WTC11 (cell line): ENCODE results near the gene CD1D. TPM values are rescaled to one million over a fixed set of nuclear protein-coding genes. Genes with fewer than 3 reads are reported as not detected.

Source experiments
- ATAC-seq: fragments of 200-7000 bp; cut with Tn5 transposase; 2 replicates; pipeline ENCODE4 v1.10.0; 2021; ENCODE audit warnings: mild to moderate bottlenecking, moderate library complexity
- CTCF ChIA-PET: fragments of 300-600 bp; sonication (Branson Sonifier 250); formaldehyde crosslinking; loops from one replicate; lab custom pipeline; 2021; ENCODE audit warnings: antibody characterized with exemption; lab: Charles Lee
- POLR2A ChIA-PET: fragments of 350-600 bp; sonication (Branson Sonifier 250); formaldehyde crosslinking; loops from one replicate; lab custom pipeline; 2021; ENCODE audit warnings: antibody characterized with exemption; lab: Charles Lee
- DNase-seq: peaks from one replicate; pipeline ENCODE4 v3.0.0; 2021; ENCODE audit warnings: low spot score
- H3K27ac Mint-ChIP-seq: 2 replicates; pipeline ENCODE4 v1.8.0; 2021; ENCODE audit warnings: mixed read lengths
- H3K27me3 Mint-ChIP-seq: 2 replicates; pipeline ENCODE4 v1.8.0; 2021; ENCODE audit warnings: low read depth, mild to moderate bottlenecking, moderate library complexity, mixed read lengths
- H3K36me3 Mint-ChIP-seq: 2 replicates; pipeline ENCODE4 v1.8.0; 2021; ENCODE audit warnings: mixed read lengths
- H3K4me1 Mint-ChIP-seq: 2 replicates; pipeline ENCODE4 v1.8.0; 2022; ENCODE audit warnings: mixed read lengths
- H3K4me3 Mint-ChIP-seq: 2 replicates; pipeline ENCODE4 v1.8.0; 2021; ENCODE audit warnings: mild to moderate bottlenecking, moderate library complexity, mixed read lengths
- H3K9me3 Mint-ChIP-seq: 2 replicates; pipeline ENCODE4 v1.8.0; 2021; ENCODE audit warnings: mixed read lengths
- CBFB ChIP-seq: sonication (generic); formaldehyde crosslinking; IDR thresholded peaks from 2 replicates; pipeline ENCODE4 v1.8.1; 2022; ENCODE audit warnings: mild to moderate bottlenecking, low read depth, missing genetic modification reagents
- CREB1 ChIP-seq: sonication (generic); formaldehyde crosslinking; IDR thresholded peaks from 2 replicates; pipeline ENCODE4 v1.8.0; 2023; ENCODE audit warnings: mild to moderate bottlenecking, missing genetic modification reagents
- ETV6 ChIP-seq: sonication (generic); formaldehyde crosslinking; IDR thresholded peaks from 2 replicates; pipeline ENCODE4 v1.8.1; 2022; ENCODE audit warnings: mild to moderate bottlenecking, missing genetic modification reagents
- FOXK1 ChIP-seq: sonication (generic); formaldehyde crosslinking; IDR thresholded peaks from 2 replicates; pipeline ENCODE4 v1.8.0; 2022; ENCODE audit warnings: mild to moderate bottlenecking, moderate library complexity, missing genetic modification reagents
- JAZF1 ChIP-seq: fragments of 250-450 bp; sonication (Bioruptor Pico); IDR thresholded peaks from 2 replicates; pipeline ENCODE4 v1.9.0; 2021; ENCODE audit warnings: moderate library complexity, mild to moderate bottlenecking, inconsistent platforms
- MXD4 ChIP-seq: fragments of 250-450 bp; sonication (Bioruptor Pico); IDR thresholded peaks from 2 replicates; pipeline ENCODE4 v1.8.0; 2021; ENCODE audit warnings: mild to moderate bottlenecking, moderate library complexity, borderline replicate concordance
- NFATC4 ChIP-seq: fragments of 250-450 bp; sonication (Bioruptor Pico); IDR thresholded peaks from 2 replicates; pipeline ENCODE4 v1.9.0; 2021; ENCODE audit warnings: mild to moderate bottlenecking
- NFYB ChIP-seq: sonication (generic); formaldehyde crosslinking; conservative IDR thresholded peaks from 2 replicates; pipeline ENCODE4 v1.8.0; 2022; ENCODE audit warnings: low read depth, missing genetic modification reagents
- RELA ChIP-seq: sonication (generic); formaldehyde crosslinking; IDR thresholded peaks from 2 replicates; pipeline ENCODE4 v1.8.1; 2022; ENCODE audit warnings: missing genetic modification reagents, mild to moderate bottlenecking, borderline replicate concordance
- SOX15 ChIP-seq: fragments of 250-450 bp; sonication (Bioruptor Pico); IDR thresholded peaks from 2 replicates; pipeline ENCODE4 v1.9.0; 2021; ENCODE audit warnings: mild to moderate bottlenecking
- SP1 ChIP-seq: sonication (generic); formaldehyde crosslinking; conservative IDR thresholded peaks from 2 replicates; pipeline ENCODE4 v1.8.1; 2022; ENCODE audit warnings: missing genetic modification reagents
- TEAD1 ChIP-seq: sonication (generic); formaldehyde crosslinking; IDR thresholded peaks from 2 replicates; pipeline ENCODE4 v1.8.0; 2022; ENCODE audit warnings: mild to moderate bottlenecking, missing genetic modification reagents
- TEAD4 ChIP-seq: sonication (generic); formaldehyde crosslinking; IDR thresholded peaks from 2 replicates; pipeline ENCODE4 v1.8.0; 2022; ENCODE audit warnings: mild to moderate bottlenecking, missing genetic modification reagents
- TP53 ChIP-seq: sonication (generic); formaldehyde crosslinking; IDR thresholded peaks from 2 replicates; pipeline ENCODE4 v1.8.1; 2023; ENCODE audit warnings: mild to moderate bottlenecking, missing genetic modification reagents
- ZBTB21 ChIP-seq: sonication (generic); formaldehyde crosslinking; IDR thresholded peaks from 2 replicates; pipeline ENCODE4 v1.8.1; 2023; ENCODE audit warnings: mild to moderate bottlenecking, missing genetic modification reagents, borderline replicate concordance
- ZNF263 ChIP-seq: sonication (generic); formaldehyde crosslinking; IDR thresholded peaks from 2 replicates; pipeline ENCODE4 v1.8.1; 2022; ENCODE audit warnings: low read depth, mild to moderate bottlenecking, moderate library complexity, missing genetic modification reagents
- ZNF396 ChIP-seq: fragments of 250-450 bp; sonication (Bioruptor Pico); IDR thresholded peaks from 2 replicates; pipeline ENCODE4 v1.8.0; 2021; ENCODE audit warnings: mild to moderate bottlenecking, moderate library complexity, borderline replicate concordance
- ZNF671 ChIP-seq: fragments of 250-450 bp; sonication (Bioruptor Pico); IDR thresholded peaks from 2 replicates; pipeline ENCODE4 v1.8.0; 2021; ENCODE audit warnings: mild to moderate bottlenecking
- total RNA-seq: library from RNA; stranded (reverse); gene quantifications from 3 replicates; pipeline ENCODE4 v1.2.3, GENCODE V29; 2021
- TF ChIP-seq, protein P1 (sequence below): fragments of 200-600 bp; IDR thresholded peaks from 2 replicates; pipeline ENCODE4 v1.8.0; 2022; ENCODE audit warnings: antibody characterized with exemption
- TF ChIP-seq, protein P2 (sequence below): sonication (generic); formaldehyde crosslinking; IDR thresholded peaks from 2 replicates; pipeline ENCODE4 v1.8.0; 2022; ENCODE audit warnings: mild to moderate bottlenecking, missing genetic modification reagents

The CD1D gene
- total RNA-seq, 1 experiment from 2014 or later: 4.7 TPM

DNA sequence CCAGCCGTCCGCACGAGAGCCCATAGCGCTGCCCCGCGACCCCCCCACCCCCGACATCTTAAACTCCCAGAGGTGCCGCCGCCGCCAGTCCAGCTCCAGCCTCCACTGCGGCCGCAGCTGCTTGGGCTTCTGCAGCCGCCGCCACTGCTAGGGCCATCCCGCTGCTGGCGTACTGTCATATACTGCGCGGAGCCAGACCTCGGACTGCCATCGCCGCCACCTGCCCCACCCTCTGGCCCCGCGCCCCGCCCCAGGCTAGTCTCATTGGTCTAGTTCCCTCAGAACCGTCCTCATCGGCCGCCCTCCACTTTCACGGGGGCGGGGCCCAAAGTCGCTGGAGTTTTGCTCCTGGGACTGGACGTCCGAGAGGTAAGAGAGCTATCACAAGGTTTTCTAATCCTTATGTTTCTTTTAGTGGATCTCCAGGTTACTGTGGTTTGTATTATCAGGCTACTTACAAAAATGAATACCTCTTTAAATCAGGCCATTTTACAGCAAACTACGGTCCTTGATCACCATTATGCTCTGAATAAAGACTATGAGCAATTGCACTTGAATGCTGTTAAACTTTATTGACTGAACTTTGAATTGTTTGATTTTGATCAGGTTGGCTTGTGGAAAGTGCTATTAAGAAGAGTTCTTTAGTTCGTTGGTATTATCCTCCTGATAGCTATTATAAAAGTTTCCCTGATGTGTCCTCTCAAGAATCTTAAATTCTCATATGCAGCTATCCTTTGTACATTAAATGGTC lies 2.8 kb upstream of the CD1D start:
- Mint-ChIP-seq H3K27me3 (peaks cover 80% of the 10 kb centered on the region), H3K27ac (no peak overlapping the region), H3K4me1 (peaks cover 41% of the 10 kb centered on the region)
- peak; percentile 90 for ATAC-seq
- TF ChIP-seq CBFB (CRISPR knock-in tag): no peak
- peak; percentile 27; the same call in 1 of the 2 replicates for TF ChIP-seq NFYB (CRISPR knock-in tag)
- peak; percentile 57; the same call in 1 of the 2 replicates for TF ChIP-seq SP1
- no peak for TF ChIP-seq TP53
- TF ChIP-seq, all 79 proteins: peak for 2
- H3K9me3 Mint-ChIP-seq: no peaks in the 10 kb centered on the region
- H3K4me3 Mint-ChIP-seq: peak overlapping the region; percentile 66
- no peaks in the 10 kb centered on the region for H3K36me3 Mint-ChIP-seq
- peak; percentile 95 for DNase-seq
- ChIA-PET POLR2A (interaction anchor here (1.1 kb wide), 1 partner anchor 53 kb away, joined by 3 read pairs; no protein-coding TSS in a partner anchor), CTCF (interaction anchor here (0.6 to 1.5 kb wide), 8 partner anchors 13 to 318 kb away, joined by 3 to 9 read pairs (median 3); no protein-coding TSS in a partner anchor)

DNA sequence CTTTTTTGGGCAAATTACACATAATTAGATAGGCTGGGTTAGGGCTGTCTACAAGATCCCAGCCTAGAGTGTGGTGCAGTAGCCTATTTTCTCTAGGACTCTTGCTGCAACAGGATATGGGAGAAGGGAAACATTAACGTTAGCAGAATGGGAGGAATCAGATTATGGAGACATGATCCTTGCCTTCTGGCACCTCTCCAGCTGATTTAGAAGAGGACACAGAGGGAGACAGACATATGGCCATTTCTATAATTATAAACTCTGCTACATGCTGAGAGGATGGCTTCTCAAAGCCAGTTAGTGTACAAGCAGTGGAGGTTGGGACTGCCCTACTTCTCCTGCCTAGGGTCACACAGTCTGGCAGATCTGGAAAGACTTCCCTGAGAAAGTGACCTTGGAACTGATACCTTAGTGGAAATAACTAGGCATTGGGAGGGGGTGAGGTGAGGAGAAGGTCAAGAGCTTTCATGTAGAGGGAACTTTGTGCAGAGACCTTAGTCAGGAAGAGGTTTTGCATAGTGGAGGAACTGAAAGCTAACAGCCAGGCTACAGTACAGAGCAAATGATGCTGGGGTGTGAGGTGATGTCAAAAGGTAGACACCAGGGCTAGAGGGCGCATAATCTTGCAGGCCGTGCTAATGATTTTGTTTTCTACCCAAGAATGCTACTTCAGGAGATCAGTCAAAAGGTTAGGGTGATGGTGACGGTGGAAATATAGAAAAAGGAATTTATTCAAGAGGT lies 1.2 kb upstream of the CD1D start:
- no peak overlapping the region for H3K27ac Mint-ChIP-seq
- ChIA-PET POLR2A (interaction anchor here (0.7 kb wide), 1 partner anchor 10 kb away, joined by 3 read pairs; no protein-coding TSS in a partner anchor), CTCF (interaction anchor here (1.0 kb wide), 1 partner anchor 14 kb away, joined by 3 read pairs; no protein-coding TSS in a partner anchor)
- ATAC-seq (no peak), DNase-seq (no peak)
- peaks cover 41% of the 10 kb centered on the region for H3K4me1 Mint-ChIP-seq
- peak overlapping the region; percentile 92 for H3K4me3 Mint-ChIP-seq
- no peaks in the 10 kb centered on the region for H3K9me3 Mint-ChIP-seq
- TF ChIP-seq ETV6 (CRISPR knock-in tag) (no peak), ZNF396 (no peak), ZNF671 (CRISPR knock-in tag) (no peak), SOX15 (CRISPR knock-in tag) (no peak)
- TF ChIP-seq, protein P1, sequence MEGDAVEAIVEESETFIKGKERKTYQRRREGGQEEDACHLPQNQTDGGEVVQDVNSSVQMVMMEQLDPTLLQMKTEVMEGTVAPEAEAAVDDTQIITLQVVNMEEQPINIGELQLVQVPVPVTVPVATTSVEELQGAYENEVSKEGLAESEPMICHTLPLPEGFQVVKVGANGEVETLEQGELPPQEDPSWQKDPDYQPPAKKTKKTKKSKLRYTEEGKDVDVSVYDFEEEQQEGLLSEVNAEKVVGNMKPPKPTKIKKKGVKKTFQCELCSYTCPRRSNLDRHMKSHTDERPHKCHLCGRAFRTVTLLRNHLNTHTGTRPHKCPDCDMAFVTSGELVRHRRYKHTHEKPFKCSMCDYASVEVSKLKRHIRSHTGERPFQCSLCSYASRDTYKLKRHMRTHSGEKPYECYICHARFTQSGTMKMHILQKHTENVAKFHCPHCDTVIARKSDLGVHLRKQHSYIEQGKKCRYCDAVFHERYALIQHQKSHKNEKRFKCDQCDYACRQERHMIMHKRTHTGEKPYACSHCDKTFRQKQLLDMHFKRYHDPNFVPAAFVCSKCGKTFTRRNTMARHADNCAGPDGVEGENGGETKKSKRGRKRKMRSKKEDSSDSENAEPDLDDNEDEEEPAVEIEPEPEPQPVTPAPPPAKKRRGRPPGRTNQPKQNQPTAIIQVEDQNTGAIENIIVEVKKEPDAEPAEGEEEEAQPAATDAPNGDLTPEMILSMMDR: no peak
- no peaks in the 10 kb centered on the region for H3K36me3 Mint-ChIP-seq
- H3K27me3 Mint-ChIP-seq: peaks cover 95% of the 10 kb centered on the region

DNA sequence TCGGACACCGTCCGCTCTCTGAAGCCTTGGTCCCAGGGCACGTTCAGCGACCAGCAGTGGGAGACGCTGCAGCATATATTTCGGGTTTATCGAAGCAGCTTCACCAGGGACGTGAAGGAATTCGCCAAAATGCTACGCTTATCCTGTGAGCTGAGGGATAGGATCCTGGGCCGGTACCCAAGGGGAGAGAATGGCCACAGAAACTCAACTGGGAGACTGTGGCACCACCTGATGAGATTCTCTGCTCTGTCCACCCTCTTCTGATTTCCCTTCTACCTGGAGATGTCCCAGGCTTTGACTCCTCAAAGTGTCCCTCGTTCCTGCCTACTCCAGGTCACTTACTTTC lies 855 bp downstream of the CD1D start:
- Mint-ChIP-seq H3K4me3 (peak overlapping the region; percentile 92), H3K27ac (no peak overlapping the region), H3K36me3 (no peaks in the 10 kb centered on the region), H3K27me3 (peaks cover 84% of the 10 kb centered on the region), H3K4me1 (peaks cover 51% of the 10 kb centered on the region), H3K9me3 (no peaks in the 10 kb centered on the region)
- peak; percentile 59; the same call in 1 of the 2 replicates for TF ChIP-seq ZBTB21
- TF ChIP-seq CREB1 (CRISPR knock-in tag): no peak
- ChIA-PET POLR2A (interaction anchor here (1.0 kb wide), 1 partner anchor 19 kb away, joined by 3 read pairs; no protein-coding TSS in a partner anchor), CTCF (interaction anchor here (1.0 to 2.1 kb wide), 10 partner anchors 10 to 770 kb away, joined by 3 to 15 read pairs (median 4); no protein-coding TSS in a partner anchor)
- DNase-seq: no peak
- no peak for ATAC-seq

- DNase-seq (no peak), ATAC-seq (peak; percentile 42)
- Mint-ChIP-seq H3K36me3 (no peaks in the 10 kb centered on the region), H3K27ac (no peak overlapping the region), H3K27me3 (peaks cover 41% of the 10 kb centered on the region), H3K4me3 (no peak overlapping the region), H3K4me1 (peaks cover 47% of the 10 kb centered on the region), H3K9me3 (no peaks in the 10 kb centered on the region)
- no peak for TF ChIP-seq ZBTB21
- peak; percentile 40; the same call in 1 of the 2 replicates for TF ChIP-seq TEAD1 (CRISPR knock-in tag)
- ChIA-PET POLR2A (no interaction called here), CTCF (interaction anchor here (0.8 to 2.2 kb wide), 5 partner anchors 18 to 615 kb away, joined by 3 to 15 read pairs (median 4); no protein-coding TSS in a partner anchor)
These were observed 5.1 kb downstream of the CD1D start for GRCh38 chr1:158185770-158186169.

DNA sequence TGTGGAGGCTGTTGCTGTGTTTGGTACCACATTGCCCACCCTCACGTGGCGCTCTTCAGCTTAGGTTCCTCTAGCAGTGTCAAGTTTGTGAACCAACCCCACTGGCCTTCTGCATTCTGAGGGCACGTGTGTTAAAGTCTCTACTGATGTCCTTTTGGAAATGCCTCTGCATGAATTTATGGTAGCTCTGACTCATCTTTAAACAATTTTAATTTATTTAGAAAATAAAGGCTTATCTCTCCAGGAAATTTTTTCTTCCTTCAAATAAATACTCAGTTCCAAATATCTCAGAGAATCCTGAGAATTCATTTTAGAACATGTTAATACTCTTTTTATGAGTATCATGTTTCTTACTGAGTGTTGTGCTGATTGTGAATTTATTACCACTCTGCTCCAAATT lies 5.5 kb downstream of the CD1D start:
- no peaks in the 10 kb centered on the region for H3K36me3 Mint-ChIP-seq
- no peak overlapping the region for H3K27ac Mint-ChIP-seq
- H3K9me3 Mint-ChIP-seq: no peaks in the 10 kb centered on the region
- POLR2A ChIA-PET: no interaction called here
- no peak overlapping the region for H3K4me3 Mint-ChIP-seq
- peaks cover 37% of the 10 kb centered on the region for H3K27me3 Mint-ChIP-seq
- DNase-seq: no peak
- peaks cover 51% of the 10 kb centered on the region for H3K4me1 Mint-ChIP-seq
- no peak; the same call in 1 of the 2 replicates for ATAC-seq
- CTCF ChIA-PET: interaction anchor here (0.8 to 2.2 kb wide), 5 partner anchors 18 to 616 kb away, joined by 3 to 15 read pairs (median 4); no protein-coding TSS in a partner anchor
- TF ChIP-seq NFATC4 (CRISPR knock-in tag): no peak
- no peak for TF ChIP-seq SP1
- no peak for TF ChIP-seq RELA (CRISPR knock-in tag)
- no peak for TF ChIP-seq TEAD1 (CRISPR knock-in tag)
- TF ChIP-seq ZNF263: no peak
- TF ChIP-seq MXD4: no peak
- TF ChIP-seq TEAD4: no peak
- TF ChIP-seq, protein P2, sequence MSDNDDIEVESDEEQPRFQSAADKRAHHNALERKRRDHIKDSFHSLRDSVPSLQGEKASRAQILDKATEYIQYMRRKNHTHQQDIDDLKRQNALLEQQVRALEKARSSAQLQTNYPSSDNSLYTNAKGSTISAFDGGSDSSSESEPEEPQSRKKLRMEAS (CRISPR knock-in tag): no peak
- TF ChIP-seq ZNF396: no peak
- TF ChIP-seq ZNF671 (CRISPR knock-in tag): no peak
- no peak for TF ChIP-seq CREB1 (CRISPR knock-in tag)
- TF ChIP-seq FOXK1 (CRISPR knock-in tag): no peak
- no peak for TF ChIP-seq JAZF1 (CRISPR knock-in tag)
